HEK293 (cell line): Measurements from ENCODE around the gene POLD3.

Source experiments
- ATF2 ChIP-seq: fragments of 450-650 bp; formaldehyde crosslinking; IDR thresholded peaks from 2 replicates; pipeline ENCODE4 v1.5.1; 2016; ENCODE audit warnings: missing biosample characterization, missing genetic modification characterization, low read depth
- CTCF ChIP-seq: fragments of 450-650 bp; formaldehyde crosslinking; IDR thresholded peaks from 2 replicates; pipeline ENCODE4 v1.5.1; 2016; ENCODE audit warnings: missing biosample characterization, missing genetic modification characterization
- GLI4 ChIP-seq: fragments of 450-650 bp; formaldehyde crosslinking; IDR thresholded peaks from 2 replicates; pipeline ENCODE4 v1.5.1; 2016; ENCODE audit warnings: missing biosample characterization, missing genetic modification characterization
- REST ChIP-seq: fragments of 450-650 bp; formaldehyde crosslinking; IDR thresholded peaks from 2 replicates; pipeline ENCODE4 v1.5.1; 2016; ENCODE audit warnings: missing biosample characterization, missing genetic modification characterization
- ZNF223 ChIP-seq: fragments of 450-650 bp; formaldehyde crosslinking; IDR thresholded peaks from 2 replicates; pipeline ENCODE4 v1.5.1; 2016; ENCODE audit warnings: missing biosample characterization, missing genetic modification characterization
- ZNF354C ChIP-seq: fragments of 450-650 bp; formaldehyde crosslinking; IDR thresholded peaks from 2 replicates; pipeline ENCODE4 v1.5.1; 2016; ENCODE audit warnings: missing biosample characterization, missing genetic modification characterization, low read depth, borderline replicate concordance
- ZNF394 ChIP-seq: fragments of 450-650 bp; formaldehyde crosslinking; IDR thresholded peaks from 2 replicates; pipeline ENCODE4 v1.5.1; 2016; ENCODE audit warnings: missing biosample characterization, missing genetic modification characterization, mild to moderate bottlenecking, moderate library complexity, borderline replicate concordance
- ZNF548 ChIP-seq: fragments of 450-650 bp; formaldehyde crosslinking; IDR thresholded peaks from 2 replicates; pipeline ENCODE4 v1.5.1; 2016; ENCODE audit warnings: missing biosample characterization, missing genetic modification characterization
- ZNF76 ChIP-seq: fragments of 450-650 bp; formaldehyde crosslinking; IDR thresholded peaks from 2 replicates; pipeline ENCODE4; 2016; ENCODE audit warnings: low read depth, missing biosample characterization, missing genetic modification characterization, borderline replicate concordance
- ZSCAN18 ChIP-seq: fragments of 450-650 bp; formaldehyde crosslinking; IDR thresholded peaks from 2 replicates; pipeline ENCODE4 v1.5.1; 2016; ENCODE audit warnings: missing biosample characterization, missing genetic modification characterization

GRCh38 chr11:74675761-74676160 is 83.4 kb downstream of the POLD3 start:
- TF ChIP-seq CTCF (tag by site-specific recombination) = no peak
- no peak for TF ChIP-seq ZNF223 (tag by site-specific recombination)
- TF ChIP-seq ATF2 (tag by site-specific recombination) = no peak
- TF ChIP-seq ZNF548 (tag by site-specific recombination) = no peak
- TF ChIP-seq ZNF76 (tag by site-specific recombination) = no peak
- no peak for TF ChIP-seq ZNF354C (tag by site-specific recombination)
- TF ChIP-seq ZNF394 (tag by site-specific recombination) = no peak
- TF ChIP-seq REST (tag by site-specific recombination) = no peak
- no peak for TF ChIP-seq GLI4 (tag by site-specific recombination)
- TF ChIP-seq ZSCAN18 = no peak
